Fibroblast of mammary gland (primary cell): ENCODE results near the gene SKAP1.

Experiments
- DNase-seq: peaks from one replicate; pipeline ENCODE4 v3.0.0-alpha.2; 2010; ENCODE audit warnings: low read depth
- H3K4me3 ChIP-seq: 2 replicates; pipeline ENCODE4 v1.5.1; 2011; ENCODE audit warnings: low read depth, mild to moderate bottlenecking, low read length, moderate library complexity; ENCODE audit not compliant: control insufficient read depth
- TF ChIP-seq, protein P1 (sequence below): conservative IDR thresholded peaks from 2 replicates; pipeline ENCODE4 v1.5.1; 2011; ENCODE audit warnings: low read depth, low read length, inconsistent platforms; ENCODE audit not compliant: control insufficient read depth, insufficient read depth

SKAP1 gene

GRCh38 chr17:48333034-48333530 lies 96.9 kb downstream of the SKAP1 start:
- TF ChIP-seq, protein P1, sequence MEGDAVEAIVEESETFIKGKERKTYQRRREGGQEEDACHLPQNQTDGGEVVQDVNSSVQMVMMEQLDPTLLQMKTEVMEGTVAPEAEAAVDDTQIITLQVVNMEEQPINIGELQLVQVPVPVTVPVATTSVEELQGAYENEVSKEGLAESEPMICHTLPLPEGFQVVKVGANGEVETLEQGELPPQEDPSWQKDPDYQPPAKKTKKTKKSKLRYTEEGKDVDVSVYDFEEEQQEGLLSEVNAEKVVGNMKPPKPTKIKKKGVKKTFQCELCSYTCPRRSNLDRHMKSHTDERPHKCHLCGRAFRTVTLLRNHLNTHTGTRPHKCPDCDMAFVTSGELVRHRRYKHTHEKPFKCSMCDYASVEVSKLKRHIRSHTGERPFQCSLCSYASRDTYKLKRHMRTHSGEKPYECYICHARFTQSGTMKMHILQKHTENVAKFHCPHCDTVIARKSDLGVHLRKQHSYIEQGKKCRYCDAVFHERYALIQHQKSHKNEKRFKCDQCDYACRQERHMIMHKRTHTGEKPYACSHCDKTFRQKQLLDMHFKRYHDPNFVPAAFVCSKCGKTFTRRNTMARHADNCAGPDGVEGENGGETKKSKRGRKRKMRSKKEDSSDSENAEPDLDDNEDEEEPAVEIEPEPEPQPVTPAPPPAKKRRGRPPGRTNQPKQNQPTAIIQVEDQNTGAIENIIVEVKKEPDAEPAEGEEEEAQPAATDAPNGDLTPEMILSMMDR, result no peak
- H3K4me3 ChIP-seq, result no peak overlapping the region
- peak; percentile 15 for DNase-seq

- DNase-seq, result no peak
- H3K4me3 ChIP-seq, result no peak overlapping the region
- TF ChIP-seq, protein P1, result no peak
Measured at GRCh38 chr17:48330887-48331286, 99.1 kb downstream of the SKAP1 start.

DNA sequence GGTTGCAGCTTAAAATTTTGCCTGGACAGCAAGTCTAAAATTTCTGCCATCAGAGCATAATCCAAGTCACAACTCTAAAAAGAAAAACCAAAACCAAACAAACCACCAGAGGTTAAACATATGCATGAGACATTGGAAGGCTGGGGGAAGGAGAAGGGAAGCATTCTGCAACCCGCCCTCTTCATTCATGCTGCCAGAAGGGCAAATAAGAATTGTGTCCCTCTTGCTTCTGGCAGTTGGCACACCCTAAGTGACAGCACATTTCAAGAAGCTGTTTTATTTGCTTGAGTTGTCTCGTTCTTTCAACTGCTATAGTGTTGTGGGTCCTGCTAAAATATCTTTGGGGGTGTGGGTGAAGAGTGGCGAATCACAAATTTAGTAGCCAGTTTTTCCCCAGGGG lies 99.6 kb downstream of the SKAP1 start:
- TF ChIP-seq, protein P1, result no peak
- DNase-seq, result no peak
- H3K4me3 ChIP-seq, result no peak overlapping the region

DNA sequence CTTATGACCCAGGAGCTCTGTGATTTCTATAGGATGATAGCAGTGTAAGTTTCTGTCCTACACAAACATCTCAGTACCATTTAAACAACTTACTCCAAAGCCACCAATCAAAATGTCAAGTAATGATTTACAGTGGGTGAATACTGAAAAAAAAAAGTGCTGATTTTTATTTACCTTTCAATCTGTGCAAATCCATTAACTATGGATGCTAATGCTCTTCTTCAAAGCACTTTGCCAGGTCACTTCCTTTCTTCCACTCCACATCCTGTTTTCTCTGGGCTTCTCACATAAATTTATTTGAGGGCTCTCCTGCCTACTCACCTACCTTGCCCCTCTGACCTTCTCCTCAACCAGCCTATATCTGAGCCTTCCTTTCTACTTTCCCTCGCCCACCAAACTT lies 101.6 kb downstream of the SKAP1 start:
- TF ChIP-seq, protein P1, result no peak
- no peak for DNase-seq
- H3K4me3 ChIP-seq, result no peak overlapping the region

- DNase-seq, result no peak
- TF ChIP-seq, protein P1, result no peak
- H3K4me3 ChIP-seq, result no peak overlapping the region
Measured at GRCh38 chr17:48326310-48326709, 103.7 kb downstream of the SKAP1 start.

- no peak overlapping the region for H3K4me3 ChIP-seq
- DNase-seq, result peak; percentile 28
- TF ChIP-seq, protein P1, result peak; percentile 26
Measured at GRCh38 chr17:48322060-48322459, 108.0 kb downstream of the SKAP1 start.

- DNase-seq, result no peak
- H3K4me3 ChIP-seq, result no peak overlapping the region
- TF ChIP-seq, protein P1, result no peak
Measured at GRCh38 chr17:48317732-48318131, 112.3 kb downstream of the SKAP1 start.
